ENCODE data around the gene TIGAR. TPM values are rescaled to one million over a fixed set of nuclear protein-coding genes. Genes with fewer than 3 reads are reported as not detected.
A peak's percentile ranks its signal among the peaks of the same experiment; 100 is the strongest.

TIGAR gene
- total RNA-seq, 1 donor from 2014 or later = 21.9 TPM

DNA sequence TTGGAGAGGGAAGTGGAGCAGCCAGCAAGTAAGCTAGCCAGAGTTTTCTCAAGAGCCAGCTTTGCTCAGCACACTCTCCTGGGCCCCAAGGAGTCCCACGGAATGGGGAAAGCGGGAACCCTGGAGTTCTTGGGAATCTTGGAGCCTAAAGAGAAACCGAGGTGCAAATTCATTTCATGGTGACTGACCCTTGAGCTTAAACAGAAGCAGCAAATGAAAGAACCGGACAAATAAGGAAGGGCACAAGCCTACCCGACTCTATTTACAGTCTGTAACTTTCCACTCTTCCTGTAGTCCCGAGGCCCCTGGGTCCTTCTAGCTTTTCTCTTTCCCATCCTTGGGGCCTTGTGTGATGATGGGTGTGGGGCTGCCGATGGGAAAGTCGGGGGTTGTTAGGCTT is 18.1 kb upstream of the TIGAR start:
- Mint-ChIP-seq H3K36me3 (ENCODE audit: low read depth, unreplicated experiment) (peaks cover 26% of the 10 kb centered on the region), H3K27ac (ENCODE audit: unreplicated experiment) (no peak overlapping the region), H3K4me3 (ENCODE audit: unreplicated experiment) (no peak overlapping the region), H3K4me1 (ENCODE audit: unreplicated experiment) (peaks cover 26% of the 10 kb centered on the region), H3K27me3 (ENCODE audit: unreplicated experiment) (peaks cover 2% of the 10 kb centered on the region), H3K9me3 (ENCODE audit: unreplicated experiment) (no peaks in the 10 kb centered on the region)
- TF ChIP-seq, protein P1, sequence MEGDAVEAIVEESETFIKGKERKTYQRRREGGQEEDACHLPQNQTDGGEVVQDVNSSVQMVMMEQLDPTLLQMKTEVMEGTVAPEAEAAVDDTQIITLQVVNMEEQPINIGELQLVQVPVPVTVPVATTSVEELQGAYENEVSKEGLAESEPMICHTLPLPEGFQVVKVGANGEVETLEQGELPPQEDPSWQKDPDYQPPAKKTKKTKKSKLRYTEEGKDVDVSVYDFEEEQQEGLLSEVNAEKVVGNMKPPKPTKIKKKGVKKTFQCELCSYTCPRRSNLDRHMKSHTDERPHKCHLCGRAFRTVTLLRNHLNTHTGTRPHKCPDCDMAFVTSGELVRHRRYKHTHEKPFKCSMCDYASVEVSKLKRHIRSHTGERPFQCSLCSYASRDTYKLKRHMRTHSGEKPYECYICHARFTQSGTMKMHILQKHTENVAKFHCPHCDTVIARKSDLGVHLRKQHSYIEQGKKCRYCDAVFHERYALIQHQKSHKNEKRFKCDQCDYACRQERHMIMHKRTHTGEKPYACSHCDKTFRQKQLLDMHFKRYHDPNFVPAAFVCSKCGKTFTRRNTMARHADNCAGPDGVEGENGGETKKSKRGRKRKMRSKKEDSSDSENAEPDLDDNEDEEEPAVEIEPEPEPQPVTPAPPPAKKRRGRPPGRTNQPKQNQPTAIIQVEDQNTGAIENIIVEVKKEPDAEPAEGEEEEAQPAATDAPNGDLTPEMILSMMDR (IDR thresholded peaks at IDR 0.05; ENCODE audit: unreplicated experiment) = no peak
- DNase-seq (ENCODE audit: low spot score) = no peak

DNA sequence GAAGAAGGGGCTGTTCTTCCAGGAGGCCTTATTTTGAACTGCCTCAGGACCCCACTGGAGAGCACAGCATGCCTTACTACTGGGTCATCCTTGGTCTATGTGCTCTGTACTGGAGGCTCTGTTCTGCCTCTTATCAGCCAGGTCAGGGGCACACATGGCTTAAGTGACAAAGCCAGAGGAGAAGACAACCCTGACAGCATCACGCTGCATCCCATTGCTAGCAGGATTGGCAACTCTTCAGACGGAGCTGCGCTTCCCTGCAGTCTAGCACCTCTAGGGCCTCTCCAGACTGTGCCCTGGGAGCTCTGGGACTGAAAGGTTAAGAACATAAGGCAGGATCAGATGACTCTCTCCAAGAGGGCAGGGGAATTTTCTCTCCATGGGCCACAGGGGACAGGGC is 17.3 kb upstream of the TIGAR start:
- no peaks in the 10 kb centered on the region for H3K9me3 Mint-ChIP-seq (ENCODE audit: unreplicated experiment)
- H3K27me3 Mint-ChIP-seq (ENCODE audit: unreplicated experiment) = peaks cover 2% of the 10 kb centered on the region
- no peak overlapping the region for H3K27ac Mint-ChIP-seq (ENCODE audit: unreplicated experiment)
- peaks cover 29% of the 10 kb centered on the region for H3K4me1 Mint-ChIP-seq (ENCODE audit: unreplicated experiment)
- H3K4me3 Mint-ChIP-seq (ENCODE audit: unreplicated experiment) = no peak overlapping the region
- TF ChIP-seq, protein P1 (IDR thresholded peaks at IDR 0.05; ENCODE audit: unreplicated experiment) = no peak
- DNase-seq (ENCODE audit: low spot score) = no peak
- H3K36me3 Mint-ChIP-seq (ENCODE audit: low read depth, unreplicated experiment) = peaks cover 26% of the 10 kb centered on the region

DNA sequence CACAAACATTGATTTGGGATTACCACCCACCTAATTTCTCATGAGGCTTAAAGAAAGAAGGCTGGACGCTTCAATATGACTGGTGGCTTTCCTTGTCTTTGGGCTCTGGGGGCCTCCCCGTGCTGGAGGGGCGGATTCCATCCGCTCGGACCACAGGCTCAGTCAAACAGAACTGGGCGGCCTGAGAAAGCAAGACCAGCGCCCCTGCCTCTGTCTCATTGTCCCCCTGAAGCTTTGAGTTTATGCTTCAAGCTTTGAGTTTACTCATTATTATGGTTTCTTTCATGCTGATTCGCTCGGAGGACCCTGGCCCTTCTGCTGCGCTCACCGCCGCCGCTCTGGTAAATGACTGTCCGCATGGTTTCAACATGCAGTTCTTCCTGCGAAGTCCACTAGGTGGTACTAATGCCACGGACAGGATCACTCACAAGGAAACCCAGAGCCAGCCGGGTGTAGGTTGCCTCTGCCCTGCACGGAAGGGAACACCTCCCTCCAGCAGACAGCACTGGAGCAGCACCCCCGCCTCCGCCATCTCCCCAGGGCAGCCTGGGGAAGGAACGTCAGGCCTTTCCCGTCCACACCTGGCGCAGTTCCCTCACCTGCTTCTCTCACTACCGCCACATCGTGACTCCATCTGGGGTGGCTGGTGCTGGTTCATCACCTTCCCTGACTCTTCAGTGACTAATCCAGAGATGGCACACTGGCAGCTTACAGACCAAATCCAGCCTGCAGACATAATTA is 13.2 kb upstream of the TIGAR start:
- Mint-ChIP-seq H3K4me3 (ENCODE audit: unreplicated experiment) (no peak overlapping the region), H3K27me3 (ENCODE audit: unreplicated experiment) (peaks cover 2% of the 10 kb centered on the region), H3K27ac (ENCODE audit: unreplicated experiment) (peak overlapping the region; percentile 53), H3K4me1 (ENCODE audit: unreplicated experiment) (peaks cover 32% of the 10 kb centered on the region), H3K9me3 (ENCODE audit: unreplicated experiment) (no peaks in the 10 kb centered on the region), H3K36me3 (ENCODE audit: low read depth, unreplicated experiment) (peaks cover 6% of the 10 kb centered on the region)
- DNase-seq (ENCODE audit: low spot score) = peak; percentile 75
- TF ChIP-seq, protein P1 (IDR thresholded peaks at IDR 0.05; ENCODE audit: unreplicated experiment) = peak; percentile 43

DNA sequence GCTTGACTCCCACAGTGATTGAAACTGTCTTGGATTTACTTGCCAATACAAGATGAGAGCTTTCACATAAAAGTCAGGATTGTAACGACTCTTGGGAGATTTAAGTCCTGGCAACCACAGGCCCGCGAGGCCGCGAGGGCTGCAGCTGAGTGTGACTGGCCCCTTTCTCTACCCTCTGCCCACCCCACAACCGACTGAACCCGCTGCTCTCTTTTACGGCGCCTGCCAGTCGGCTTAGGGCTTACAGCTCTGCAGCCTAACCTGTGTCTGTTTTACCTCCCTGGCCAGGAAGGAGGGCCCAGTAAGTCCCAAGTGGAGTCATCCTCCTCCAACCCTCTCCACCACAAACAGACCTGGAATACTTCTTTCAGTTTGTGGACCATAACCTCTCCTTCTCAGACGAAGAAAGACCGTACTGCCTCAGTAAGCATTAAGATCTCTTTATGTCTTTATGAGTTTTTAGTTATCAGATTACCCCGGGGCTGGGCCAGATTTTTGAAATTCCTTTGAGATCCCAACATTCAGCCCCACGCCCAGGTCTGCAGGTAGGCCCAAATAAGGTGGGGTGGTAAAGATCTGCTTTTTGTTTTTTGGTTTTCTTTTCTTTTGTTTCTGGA is 12.6 kb upstream of the TIGAR start:
- DNase-seq (ENCODE audit: low spot score) = no peak
- TF ChIP-seq, protein P1 (IDR thresholded peaks at IDR 0.05; ENCODE audit: unreplicated experiment) = no peak
- no peak overlapping the region for H3K27ac Mint-ChIP-seq (ENCODE audit: unreplicated experiment)
- no peaks in the 10 kb centered on the region for H3K9me3 Mint-ChIP-seq (ENCODE audit: unreplicated experiment)
- H3K4me3 Mint-ChIP-seq (ENCODE audit: unreplicated experiment) = no peak overlapping the region
- no peaks in the 10 kb centered on the region for H3K27me3 Mint-ChIP-seq (ENCODE audit: unreplicated experiment)
- H3K4me1 Mint-ChIP-seq (ENCODE audit: unreplicated experiment) = peaks cover 26% of the 10 kb centered on the region
- peaks cover under 1% of the 10 kb centered on the region for H3K36me3 Mint-ChIP-seq (ENCODE audit: low read depth, unreplicated experiment)

DNA sequence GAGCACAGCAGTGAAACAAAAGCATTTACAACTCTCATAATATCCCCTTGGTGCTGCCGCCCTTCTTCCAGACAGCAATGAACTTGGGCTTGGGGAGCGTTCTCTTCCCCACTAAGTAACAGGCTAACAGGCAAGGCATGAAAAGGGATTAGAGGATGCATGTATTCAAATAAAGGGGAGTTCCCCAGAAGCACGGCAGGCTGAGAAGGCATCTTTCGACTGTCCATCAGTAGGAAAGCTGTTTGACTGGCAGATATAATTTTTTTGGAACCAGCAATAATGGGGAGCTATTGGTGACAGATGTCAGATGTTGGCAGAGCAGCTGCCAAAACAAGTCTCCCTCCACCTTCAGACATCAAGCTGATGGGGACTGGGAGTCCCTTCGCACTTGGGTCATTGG is 9.2 kb upstream of the TIGAR start:
- Mint-ChIP-seq H3K27ac (ENCODE audit: unreplicated experiment) (no peak overlapping the region), H3K36me3 (ENCODE audit: low read depth, unreplicated experiment) (no peaks in the 10 kb centered on the region)

More for the DNA sequence above, 9.2 kb upstream of the TIGAR start:
- Mint-ChIP-seq H3K4me1 (ENCODE audit: unreplicated experiment) (peaks cover 19% of the 10 kb centered on the region), H3K4me3 (ENCODE audit: unreplicated experiment) (no peak overlapping the region), H3K27me3 (ENCODE audit: unreplicated experiment) (peaks cover 2% of the 10 kb centered on the region), H3K9me3 (ENCODE audit: unreplicated experiment) (no peaks in the 10 kb centered on the region)
- TF ChIP-seq, protein P1 (IDR thresholded peaks at IDR 0.05; ENCODE audit: unreplicated experiment) = no peak
- DNase-seq (ENCODE audit: low spot score) = no peak

Measured in endothelial cell (in vitro differentiated cells).